Measurements from ENCODE around the gene OPN3.

DNA sequence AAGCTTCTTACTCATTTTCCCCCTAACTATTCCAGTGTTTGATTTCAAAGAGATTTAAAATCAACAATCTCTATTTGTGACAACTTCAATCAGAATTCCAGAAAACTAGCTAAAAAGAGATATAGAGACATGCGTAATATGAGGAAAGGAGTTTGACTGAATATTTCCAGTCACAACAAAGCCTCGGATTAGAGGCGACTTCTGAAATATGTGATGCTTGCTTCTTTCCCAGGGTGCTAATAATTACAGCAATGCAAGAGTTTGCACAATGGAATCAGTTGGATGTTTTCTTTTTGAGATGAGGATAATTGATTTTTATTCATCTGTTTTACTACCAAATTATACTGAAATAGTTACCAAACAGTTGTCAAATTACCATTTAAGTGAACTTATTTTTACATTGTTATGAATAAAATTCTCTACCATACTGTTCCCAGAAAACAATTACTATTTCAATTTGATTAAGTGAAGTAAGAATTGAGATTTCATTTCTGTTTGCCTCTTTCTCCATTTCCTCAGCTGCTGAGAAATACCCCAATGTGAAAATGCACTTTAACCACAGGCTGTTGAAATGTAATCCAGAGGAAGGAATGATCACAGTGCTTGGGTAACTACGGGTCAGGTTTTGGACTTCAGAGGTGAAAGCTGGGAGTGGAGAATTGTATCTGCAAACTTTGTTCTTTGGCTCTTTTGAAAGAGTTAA is 79.9 kb downstream of the OPN3 start:
- no peak for TF ChIP-seq CTCF (IDR thresholded peaks at IDR 0.05 in 4 of 5, conservative IDR thresholded peaks at IDR 0.05 in 1 of 5)
- TF ChIP-seq POLR2A (IDR thresholded peaks at IDR 0.05) = no peak
